ENCODE measurements around the gene EFL1.
A peak's percentile ranks its signal among the peaks of the same experiment; 100 is the strongest.
"Not testable (repeated sequence)": the region's sequence is repeated elsewhere in the genome, so short reads cannot be mapped to it uniquely, and the experiment has no call there.

Gene EFL1

GRCh38 chr15:82275410-82275809, 12.9 kb upstream of the EFL1 start:
- DNase-seq, result no peak

GRCh38 chr15:82272154-82272553, 9.6 kb upstream of the EFL1 start:
- DNase-seq, result no peak

GRCh38 chr15:82268454-82268853, 5.9 kb upstream of the EFL1 start:
- not testable (repeated sequence) for DNase-seq

- DNase-seq, result not testable (repeated sequence)
Measured at GRCh38 chr15:82267137-82267536, 4.6 kb upstream of the EFL1 start.

- DNase-seq, result no peak
Measured at GRCh38 chr15:82263350-82263749, 816 bp upstream of the EFL1 start.

GRCh38 chr15:82261566-82262421, 740 bp downstream of the EFL1 start:
- DNase-seq, result peak; percentile 16 to 21

- not testable (repeated sequence) for DNase-seq
Measured at GRCh38 chr15:82248261-82248660, 14.3 kb downstream of the EFL1 start.

- not testable (repeated sequence) for DNase-seq
Measured at GRCh38 chr15:82245956-82246355, 16.6 kb downstream of the EFL1 start.

- DNase-seq, result not testable (repeated sequence)
Measured at GRCh38 chr15:82243644-82244043, 18.9 kb downstream of the EFL1 start.

GRCh38 chr15:82241836-82242499, 20.6 kb downstream of the EFL1 start:
- not testable (repeated sequence) for DNase-seq

- no peak for DNase-seq
Measured at GRCh38 chr15:82239685-82240391, 22.7 kb downstream of the EFL1 start.

- DNase-seq, result not testable (repeated sequence)
Measured at GRCh38 chr15:82237944-82238534, 24.5 kb downstream of the EFL1 start.

- DNase-seq, result no peak
Measured at GRCh38 chr15:82231842-82232241, 30.7 kb downstream of the EFL1 start.

GRCh38 chr15:82231233-82231632, 31.3 kb downstream of the EFL1 start:
- no peak for DNase-seq

GRCh38 chr15:82228750-82229149, 33.8 kb downstream of the EFL1 start:
- no peak for DNase-seq

- peak; percentile 5 to 24 for DNase-seq
Measured at GRCh38 chr15:82221535-82221934, 41.0 kb downstream of the EFL1 start.

- DNase-seq, result not testable (repeated sequence)
Measured at GRCh38 chr15:82216092-82216491, 46.4 kb downstream of the EFL1 start.

GRCh38 chr15:82212201-82212600, 50.3 kb downstream of the EFL1 start:
- DNase-seq, result not testable (repeated sequence)

- DNase-seq, result not testable (repeated sequence)
Measured at GRCh38 chr15:82210066-82210597, 52.4 kb downstream of the EFL1 start.

- DNase-seq, result not testable (repeated sequence)
Measured at GRCh38 chr15:82204575-82204974, 58.0 kb downstream of the EFL1 start.

- peak; percentile 41 to 61 for DNase-seq
Measured at GRCh38 chr15:82197733-82198594, 64.6 kb downstream of the EFL1 start.

- no peak for DNase-seq
Measured at GRCh38 chr15:82196353-82196752, 66.2 kb downstream of the EFL1 start.
